GM12878 (cell line): ENCODE results near the gene ME3. TPM values are rescaled to one million over a fixed set of nuclear protein-coding genes. Genes with fewer than 3 reads are reported as not detected.

Source experiments
- ATAC-seq: fragments of 200-7000 bp; cut with Tn5 transposase; 3 replicates; pipeline ENCODE4 v1.9.1; 2020; ENCODE audit warnings: mild to moderate bottlenecking, moderate library complexity
- BruUV-seq: library from RNA; stranded (reverse); fragments of 400-500 nt; replicated peaks from 2 replicates; lab custom pipeline; 2021; lab: Mats Ljungman, UMichigan
- CTCF ChIA-PET: fragments of 300-600 bp; sonication (Branson Sonifier 250); formaldehyde crosslinking; extraction: SDS; loops from one replicate; lab custom pipeline; 2021; ENCODE audit warnings: inconsistent platforms; lab: Yijun Ruan, JAX
- POLR2A ChIA-PET: fragments of 350-600 bp; formaldehyde crosslinking; extraction: SDS; loops from one replicate; lab custom pipeline; 2021; ENCODE audit warnings: inconsistent platforms; lab: Charles Lee
- RAD21 ChIA-PET: fragments of 300-600 bp; sonication (Branson Sonifier 250); formaldehyde crosslinking; loops from one replicate; lab custom pipeline; 2023; ENCODE audit warnings: antibody characterized with exemption; ENCODE audit not compliant: unreplicated experiment; lab: Charles Lee
- SMC1A ChIA-PET: fragments of 300-600 bp; sonication (Branson Sonifier 250); formaldehyde crosslinking; loops from one replicate; lab custom pipeline; 2023; ENCODE audit not compliant: unreplicated experiment, uncharacterized antibody; lab: Charles Lee
- DNase-seq: peaks from one replicate; pipeline ENCODE4 v3.0.0-alpha.2; 2011; ENCODE audit warnings: low read depth, low spot score
- FAIRE-seq: peaks from 3 replicates; lab custom pipeline; 2011; peaks lifted over from hg19 to GRCh38; lab: Jason Lieb, UNC
- H2AFZ ChIP-seq: 2 replicates; pipeline ENCODE4 v1.6.0; 2011; ENCODE audit warnings: low read depth, low read length, control low read depth; ENCODE audit not compliant: control insufficient read depth
- H3K27ac ChIP-seq: 2 replicates; pipeline ENCODE4 v1.5.1; 2011; ENCODE audit warnings: control low read depth; ENCODE audit not compliant: control insufficient read depth, insufficient read depth
- H3K27me3 ChIP-seq, 2 experiments: replicated peaks in 1 of 2; 2 replicates each; pipeline versions ENCODE4 v1.6.0 to v1.6.1; 2011; ENCODE audit warnings: low read length in 1 of 2; ENCODE audit not compliant: control insufficient read depth in 2 of 2, insufficient read depth in 2 of 2
- H3K36me3 ChIP-seq, 2 experiments: 2 replicates each; pipeline ENCODE4 v1.5.1; 2011; ENCODE audit warnings: low read length in 1 of 2; ENCODE audit not compliant: control insufficient read depth in 2 of 2, insufficient read depth in 2 of 2
- H3K4me1 ChIP-seq: 2 replicates; pipeline ENCODE4 v1.6.1; 2011; ENCODE audit warnings: mild to moderate bottlenecking, low read length, moderate library complexity, mixed read lengths; ENCODE audit not compliant: control insufficient read depth, insufficient read depth
- H3K4me2 ChIP-seq: 2 replicates; pipeline ENCODE4 v1.6.0; 2011; ENCODE audit warnings: control low read depth; ENCODE audit not compliant: control insufficient read depth, insufficient read depth
- H3K4me3 ChIP-seq: fragments of 200-600 bp; sonication (generic); 2 replicates; pipeline ENCODE4 v1.5.1; 2016
- H3K79me2 ChIP-seq: 2 replicates; pipeline ENCODE4 v1.6.0; 2011; ENCODE audit warnings: low read length; ENCODE audit not compliant: control insufficient read depth, insufficient read depth
- H3K9ac ChIP-seq: 2 replicates; pipeline ENCODE4 v1.8.0; 2011; ENCODE audit warnings: low read length, control low read depth, mixed read lengths; ENCODE audit not compliant: control insufficient read depth, insufficient read depth
- H3K9me3 ChIP-seq: replicated peaks from 3 replicates; pipeline ENCODE4 v1.5.1; 2011; ENCODE audit warnings: mild to moderate bottlenecking, low read length; ENCODE audit not compliant: control insufficient read depth, insufficient read depth
- H4K20me1 ChIP-seq: 2 replicates; pipeline ENCODE4 v1.6.0; 2011; ENCODE audit not compliant: control insufficient read depth, insufficient read depth
- CHD2 ChIP-seq: IDR thresholded peaks from 2 replicates; pipeline ENCODE4 v1.6.1; 2011; ENCODE audit warnings: low read depth, low read length, improper control_type of control experiment, borderline replicate concordance
- ESRRA ChIP-seq: IDR thresholded peaks from 2 replicates; pipeline ENCODE4 v1.6.1; 2012; ENCODE audit warnings: mild to moderate bottlenecking, low read length, improper control_type of control experiment
- ETV6 ChIP-seq, 2 experiments: fragments of 450-650 bp in 1 of 2; IDR thresholded peaks in 1 of 2; conservative IDR thresholded peaks in 1 of 2; 2 replicates each; pipeline ENCODE4 v1.6.1; 2014; ENCODE audit warnings: antibody characterized with exemption in 1 of 2, borderline replicate concordance in 1 of 2, low read depth in 1 of 2, mild to moderate bottlenecking in 1 of 2, moderate library complexity in 1 of 2
- EZH2 ChIP-seq: IDR thresholded peaks from 2 replicates; pipeline ENCODE4 v1.6.1; 2012; ENCODE audit warnings: low read depth, mild to moderate bottlenecking, control low read depth, inconsistent platforms, low read length, borderline replicate concordance; ENCODE audit not compliant: control insufficient read depth
- IKZF2 ChIP-seq, 2 experiments: fragments of 450-650 bp; IDR thresholded peaks; 2 replicates each; pipeline ENCODE4 v1.6.1; 2017; ENCODE audit warnings: mild to moderate bottlenecking in 2 of 2, moderate library complexity in 2 of 2
- NFXL1 ChIP-seq: fragments of 450-650 bp; IDR thresholded peaks from 2 replicates; pipeline ENCODE4 v1.6.1; 2017; ENCODE audit warnings: antibody characterized with exemption, mild to moderate bottlenecking, borderline replicate concordance
- NFYA ChIP-seq: IDR thresholded peaks from 2 replicates; pipeline ENCODE4 v1.6.1; 2011; ENCODE audit warnings: low read depth, mild to moderate bottlenecking, low read length, improper control_type of control experiment, borderline replicate concordance
- NR2C1 ChIP-seq: fragments of 450-650 bp; IDR thresholded peaks from 2 replicates; pipeline ENCODE4 v1.6.1; 2017; ENCODE audit warnings: antibody characterized with exemption, mild to moderate bottlenecking, moderate library complexity
- NR2C2 ChIP-seq: IDR thresholded peaks from 2 replicates; pipeline ENCODE4 v1.6.1; 2011; ENCODE audit warnings: borderline replicate concordance, low read depth; ENCODE audit not compliant: control insufficient read depth, insufficient read length
- NRF1 ChIP-seq: conservative IDR thresholded peaks from 2 replicates; pipeline ENCODE4 v1.6.1; 2011; ENCODE audit warnings: mild to moderate bottlenecking, low read depth, low read length, improper control_type of control experiment
- SMAD1 ChIP-seq: fragments of 450-650 bp; IDR thresholded peaks from 2 replicates; pipeline ENCODE4 v1.6.1; 2018; ENCODE audit warnings: mild to moderate bottlenecking, low read depth; ENCODE audit not compliant: partially characterized antibody
- SP1 ChIP-seq: IDR thresholded peaks from one replicate; pipeline ENCODE4 v1.6.1; 2011; ENCODE audit warnings: low read depth, low read length
- STAT1 ChIP-seq: fragments of 450-650 bp; conservative IDR thresholded peaks from 2 replicates; pipeline ENCODE4 v1.6.1; 2014; ENCODE audit warnings: antibody characterized with exemption, mild to moderate bottlenecking
- TCF3 ChIP-seq: IDR thresholded peaks from 2 replicates; pipeline ENCODE4 v1.6.1; 2012; ENCODE audit warnings: low read depth, mild to moderate bottlenecking, low read length, borderline replicate concordance; ENCODE audit not compliant: insufficient read depth
- WGBS: methylation state at CpG from one replicate; pipeline ENCODE4 v1.1.6; 2016; ENCODE audit warnings: low lambda C conversion rate; ENCODE audit not compliant: insufficient replicate concordance, insufficient coverage; ENCODE audit errors: missing lambda C conversion rate; 5-methylcytosine and 5-hydroxymethylcytosine counted together
- in situ Hi-C: fragments of 300-500 bp; cut with MboI; formaldehyde crosslinking; loops from 9 replicates; pipeline ENCODE4 v1.14.3; 2018; ENCODE audit warnings: mixed read lengths
- intact Hi-C: fragments of 100-400 bp; cut with micrococcal nuclease; formaldehyde crosslinking; loops from one replicate; pipeline ENCODE4 v1.14.2; 2022; ENCODE audit not compliant: unreplicated experiment
- polyA plus RNA-seq, 11 experiments: library from polyadenylated mRNA; depleted of rRNA in 4 of 11; unstranded in 6 of 11; stranded (reverse) in 5 of 11; fragments of >200 nt; fragmentation: Nextera tagmentation in 4 of 11; fragmentation: Illumina TruSeq in 1 of 11; extraction: Ambion mirVana in 4 of 11; extraction: Trizol in 1 of 11; gene quantifications; 1 replicate in 1 of 11; 2 replicates in 10 of 11; pipeline versions ENCODE4 v1.2.1 to v1.2.3, GENCODE V29; 2011 to 2016; ENCODE audit warnings: inconsistent platforms in 2 of 11, missing spikeins in 2 of 11, low read depth in 1 of 11
- total RNA-seq, 4 experiments: library from RNA; depleted of rRNA in 3 of 4; stranded (reverse); fragments of >200 nt in 3 of 4; fragmentation: Illumina TruSeq in 1 of 4; extraction: Trizol in 1 of 4; gene quantifications; 2 replicates each; pipeline versions ENCODE4 v1.2.1 to v1.2.3, GENCODE V29; 2013 to 2021
- TF ChIP-seq, protein P1 (sequence below): fragments of 450-650 bp; IDR thresholded peaks from 2 replicates; pipeline ENCODE4 v1.6.1; 2017; ENCODE audit warnings: mild to moderate bottlenecking, moderate library complexity
- TF ChIP-seq, protein P2 (sequence below): IDR thresholded peaks from 2 replicates; pipeline ENCODE4 v1.6.1; 2012; ENCODE audit warnings: low read depth, low read length, improper control_type of control experiment
- TF ChIP-seq, protein P3 (sequence below): fragments of 450-650 bp; IDR thresholded peaks from 2 replicates; pipeline ENCODE4 v1.6.1; 2017; ENCODE audit warnings: antibody characterized with exemption, mild to moderate bottlenecking, moderate library complexity

ME3 gene
- total and polyA plus RNA-seq, 10 of the 15 experiments (the other 5 are each of a cell fraction or from before 2014, with no cell fraction given): 0.06 to 0.40 (median 0.19) TPM; not detected in 2

DNA sequence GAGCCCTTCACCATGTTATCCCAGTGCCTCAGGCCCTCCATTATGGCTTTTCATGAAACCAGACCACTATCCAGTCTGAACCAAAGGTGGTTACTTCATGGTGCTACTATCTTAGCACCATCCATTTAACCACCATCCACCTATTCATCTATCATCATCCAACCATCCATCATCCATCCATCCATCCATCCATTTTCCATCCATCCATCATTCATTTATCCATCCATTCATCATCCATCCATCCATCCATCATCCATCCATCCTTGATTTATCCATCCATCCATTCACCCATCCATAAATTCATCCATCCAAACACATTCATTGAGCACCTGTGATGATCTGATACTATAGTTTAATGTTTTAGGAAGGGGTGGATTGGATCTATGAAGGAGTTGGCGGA is 204.2 kb downstream of the ME3 start:
- no peaks in the 10 kb centered on the region for H3K36me3 ChIP-seq
- in situ Hi-C loops (no loop called here), intact Hi-C loops (no loop called here)
- DNase-seq: no peak
- no peak overlapping the region for H2AFZ ChIP-seq
- H3K4me1 ChIP-seq: no peaks in the 10 kb centered on the region
- H3K9ac ChIP-seq: no peak overlapping the region
- ChIA-PET SMC1A (interaction anchor here (0.9 to 2.0 kb wide), 6 partner anchors 11 to 140 kb away, joined by 3 to 16 read pairs (median 5); no protein-coding TSS in a partner anchor), CTCF (interaction anchor here (0.8 to 2.2 kb wide), 4 partner anchors 11 to 140 kb away, joined by 3 to 18 read pairs (median 4); no protein-coding TSS in a partner anchor), RAD21 (no interaction called here), POLR2A (no interaction called here)
- no peaks in the 10 kb centered on the region for H3K79me2 ChIP-seq
- no peak overlapping the region for H3K27ac ChIP-seq
- ATAC-seq: no peak
- peaks cover 0 to 2% of the 10 kb centered on the region in 2 experiments; a peak in 2 of 4 replicates for H3K27me3 ChIP-seq
- H3K4me3 ChIP-seq: no peak overlapping the region
- BruUV-seq: no TSS peak
- no peak for FAIRE-seq
- no peaks in the 10 kb centered on the region; the same call in 1 of the 2 replicates for H4K20me1 ChIP-seq
- H3K4me2 ChIP-seq: no peak overlapping the region
- 91% methylated on average over 1 of the region's 1 CpG for WGBS
- H3K9me3 ChIP-seq: no peaks in the 10 kb centered on the region
- no peak for TF ChIP-seq NFXL1
- no peak for TF ChIP-seq EZH2
- TF ChIP-seq NFYA: no peak
- TF ChIP-seq ETV6 (conservative IDR thresholded peaks at IDR 0.05 in 1 of 2, IDR thresholded peaks at IDR 0.05 in 1 of 2; ENCODE audit: borderline replicate concordance in 1 of 2, low read depth in 1 of 2): no peak
- TF ChIP-seq SP1: no peak
- TF ChIP-seq, protein P1, sequence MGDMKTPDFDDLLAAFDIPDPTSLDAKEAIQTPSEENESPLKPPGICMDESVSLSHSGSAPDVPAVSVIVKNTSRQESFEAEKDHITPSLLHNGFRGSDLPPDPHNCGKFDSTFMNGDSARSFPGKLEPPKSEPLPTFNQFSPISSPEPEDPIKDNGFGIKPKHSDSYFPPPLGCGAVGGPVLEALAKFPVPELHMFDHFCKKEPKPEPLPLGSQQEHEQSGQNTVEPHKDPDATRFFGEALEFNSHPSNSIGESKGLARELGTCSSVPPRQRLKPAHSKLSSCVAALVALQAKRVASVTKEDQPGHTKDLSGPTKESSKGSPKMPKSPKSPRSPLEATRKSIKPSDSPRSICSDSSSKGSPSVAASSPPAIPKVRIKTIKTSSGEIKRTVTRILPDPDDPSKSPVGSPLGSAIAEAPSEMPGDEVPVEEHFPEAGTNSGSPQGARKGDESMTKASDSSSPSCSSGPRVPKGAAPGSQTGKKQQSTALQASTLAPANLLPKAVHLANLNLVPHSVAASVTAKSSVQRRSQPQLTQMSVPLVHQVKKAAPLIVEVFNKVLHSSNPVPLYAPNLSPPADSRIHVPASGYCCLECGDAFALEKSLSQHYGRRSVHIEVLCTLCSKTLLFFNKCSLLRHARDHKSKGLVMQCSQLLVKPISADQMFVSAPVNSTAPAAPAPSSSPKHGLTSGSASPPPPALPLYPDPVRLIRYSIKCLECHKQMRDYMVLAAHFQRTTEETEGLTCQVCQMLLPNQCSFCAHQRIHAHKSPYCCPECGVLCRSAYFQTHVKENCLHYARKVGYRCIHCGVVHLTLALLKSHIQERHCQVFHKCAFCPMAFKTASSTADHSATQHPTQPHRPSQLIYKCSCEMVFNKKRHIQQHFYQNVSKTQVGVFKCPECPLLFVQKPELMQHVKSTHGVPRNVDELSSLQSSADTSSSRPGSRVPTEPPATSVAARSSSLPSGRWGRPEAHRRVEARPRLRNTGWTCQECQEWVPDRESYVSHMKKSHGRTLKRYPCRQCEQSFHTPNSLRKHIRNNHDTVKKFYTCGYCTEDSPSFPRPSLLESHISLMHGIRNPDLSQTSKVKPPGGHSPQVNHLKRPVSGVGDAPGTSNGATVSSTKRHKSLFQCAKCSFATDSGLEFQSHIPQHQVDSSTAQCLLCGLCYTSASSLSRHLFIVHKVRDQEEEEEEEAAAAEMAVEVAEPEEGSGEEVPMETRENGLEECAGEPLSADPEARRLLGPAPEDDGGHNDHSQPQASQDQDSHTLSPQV: no peak
- TF ChIP-seq, protein P2, sequence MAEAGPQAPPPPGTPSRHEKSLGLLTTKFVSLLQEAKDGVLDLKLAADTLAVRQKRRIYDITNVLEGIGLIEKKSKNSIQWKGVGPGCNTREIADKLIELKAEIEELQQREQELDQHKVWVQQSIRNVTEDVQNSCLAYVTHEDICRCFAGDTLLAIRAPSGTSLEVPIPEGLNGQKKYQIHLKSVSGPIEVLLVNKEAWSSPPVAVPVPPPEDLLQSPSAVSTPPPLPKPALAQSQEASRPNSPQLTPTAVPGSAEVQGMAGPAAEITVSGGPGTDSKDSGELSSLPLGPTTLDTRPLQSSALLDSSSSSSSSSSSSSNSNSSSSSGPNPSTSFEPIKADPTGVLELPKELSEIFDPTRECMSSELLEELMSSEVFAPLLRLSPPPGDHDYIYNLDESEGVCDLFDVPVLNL: no peak
- no peak for TF ChIP-seq CHD2
- no peak for TF ChIP-seq NR2C1
- no peak for TF ChIP-seq TCF3
- TF ChIP-seq NR2C2: no peak
- no peak for TF ChIP-seq STAT1
- TF ChIP-seq NRF1: no peak
- TF ChIP-seq ESRRA: no peak
- no peak for TF ChIP-seq SMAD1
- no peak for TF ChIP-seq IKZF2 (IDR thresholded peaks at IDR 0.05)
- TF ChIP-seq, protein P3, sequence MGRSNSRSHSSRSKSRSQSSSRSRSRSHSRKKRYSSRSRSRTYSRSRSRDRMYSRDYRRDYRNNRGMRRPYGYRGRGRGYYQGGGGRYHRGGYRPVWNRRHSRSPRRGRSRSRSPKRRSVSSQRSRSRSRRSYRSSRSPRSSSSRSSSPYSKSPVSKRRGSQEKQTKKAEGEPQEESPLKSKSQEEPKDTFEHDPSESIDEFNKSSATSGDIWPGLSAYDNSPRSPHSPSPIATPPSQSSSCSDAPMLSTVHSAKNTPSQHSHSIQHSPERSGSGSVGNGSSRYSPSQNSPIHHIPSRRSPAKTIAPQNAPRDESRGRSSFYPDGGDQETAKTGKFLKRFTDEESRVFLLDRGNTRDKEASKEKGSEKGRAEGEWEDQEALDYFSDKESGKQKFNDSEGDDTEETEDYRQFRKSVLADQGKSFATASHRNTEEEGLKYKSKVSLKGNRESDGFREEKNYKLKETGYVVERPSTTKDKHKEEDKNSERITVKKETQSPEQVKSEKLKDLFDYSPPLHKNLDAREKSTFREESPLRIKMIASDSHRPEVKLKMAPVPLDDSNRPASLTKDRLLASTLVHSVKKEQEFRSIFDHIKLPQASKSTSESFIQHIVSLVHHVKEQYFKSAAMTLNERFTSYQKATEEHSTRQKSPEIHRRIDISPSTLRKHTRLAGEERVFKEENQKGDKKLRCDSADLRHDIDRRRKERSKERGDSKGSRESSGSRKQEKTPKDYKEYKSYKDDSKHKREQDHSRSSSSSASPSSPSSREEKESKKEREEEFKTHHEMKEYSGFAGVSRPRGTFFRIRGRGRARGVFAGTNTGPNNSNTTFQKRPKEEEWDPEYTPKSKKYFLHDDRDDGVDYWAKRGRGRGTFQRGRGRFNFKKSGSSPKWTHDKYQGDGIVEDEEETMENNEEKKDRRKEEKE: no peak
